Measurements from ENCODE around the gene EHMT1. TPM values are rescaled to one million over a fixed set of nuclear protein-coding genes. Genes with fewer than 3 reads are reported as not detected.

Gene EHMT1
- total and polyA plus RNA-seq, 2 of the 8 experiments (the other 6 are each of a cell fraction or from before 2014, with no cell fraction given), result 95.7 to 163 TPM

- 91% methylated on average over 6 of the region's 6 CpGs; no CpG with 5 or more reads in 1 of the 2 experiments for WGBS, 2 experiments (ENCODE audit: extremely low coverage in 1 of 2, insufficient coverage in 1 of 2, insufficient read length in 1 of 2, insufficient replicate concordance in 2 of 2, low coverage in 1 of 2, low lambda C conversion rate in 2 of 2, missing lambda C conversion rate in 1 of 2)
- no peak overlapping the region for H3K4me2 ChIP-seq (ENCODE audit: insufficient read depth in 1 of 2, low read depth in 2 of 2, low read length in 2 of 2)
- TF ChIP-seq, protein P1, sequence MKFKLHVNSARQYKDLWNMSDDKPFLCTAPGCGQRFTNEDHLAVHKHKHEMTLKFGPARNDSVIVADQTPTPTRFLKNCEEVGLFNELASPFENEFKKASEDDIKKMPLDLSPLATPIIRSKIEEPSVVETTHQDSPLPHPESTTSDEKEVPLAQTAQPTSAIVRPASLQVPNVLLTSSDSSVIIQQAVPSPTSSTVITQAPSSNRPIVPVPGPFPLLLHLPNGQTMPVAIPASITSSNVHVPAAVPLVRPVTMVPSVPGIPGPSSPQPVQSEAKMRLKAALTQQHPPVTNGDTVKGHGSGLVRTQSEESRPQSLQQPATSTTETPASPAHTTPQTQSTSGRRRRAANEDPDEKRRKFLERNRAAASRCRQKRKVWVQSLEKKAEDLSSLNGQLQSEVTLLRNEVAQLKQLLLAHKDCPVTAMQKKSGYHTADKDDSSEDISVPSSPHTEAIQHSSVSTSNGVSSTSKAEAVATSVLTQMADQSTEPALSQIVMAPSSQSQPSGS (IDR thresholded peaks at IDR 0.05; ENCODE audit: low read length), result no peak
- TF ChIP-seq CTBP2 (IDR thresholded peaks at IDR 0.05; ENCODE audit: borderline replicate concordance, insufficient read depth, insufficient read length, low read length), result no peak
- no peak for TF ChIP-seq RXRA (IDR thresholded peaks at IDR 0.05; ENCODE audit: insufficient read depth, low read depth, low read length)
- no peak for TF ChIP-seq SIRT6 (IDR thresholded peaks at IDR 0.05; ENCODE audit: low read length)
- no peak for TF ChIP-seq SIN3A (conservative IDR thresholded peaks at IDR 0.05 in 1 of 2, IDR thresholded peaks at IDR 0.05 in 1 of 2; ENCODE audit: low read depth in 1 of 2, low read length in 2 of 2)
- TF ChIP-seq KDM4A (IDR thresholded peaks at IDR 0.05; ENCODE audit: low read depth, low read length, severe bottlenecking), result no peak
- no peak for TF ChIP-seq PHF8 (conservative IDR thresholded peaks at IDR 0.05; ENCODE audit: low read depth, low read length)
- TF ChIP-seq RBBP5 (IDR thresholded peaks at IDR 0.05; ENCODE audit: borderline replicate concordance, low read depth, low read length), result no peak
- TF ChIP-seq BCL11A (IDR thresholded peaks at IDR 0.05; ENCODE audit: low read depth in 2 of 2, low read length in 2 of 2), result no peak
- no peak for TF ChIP-seq SAP30 (IDR thresholded peaks at IDR 0.05; ENCODE audit: insufficient read depth, insufficient replicate concordance, low read length)
- no peak for TF ChIP-seq SP1 (IDR thresholded peaks at IDR 0.05; ENCODE audit: low read depth, low read length)
- TF ChIP-seq JUND (IDR thresholded peaks at IDR 0.05; ENCODE audit: low read length), result no peak
These were observed 19.9 kb downstream of the EHMT1 start for GRCh38 chr9:137638680-137639079.

More at GRCh38 chr9:137638680-137639079, 19.9 kb downstream of the EHMT1 start:
- H4K91ac ChIP-seq (replicated peaks; ENCODE audit: insufficient read length, low read length), result no peak overlapping the region
- H2AFZ ChIP-seq (ENCODE audit: low read length), result no peak overlapping the region
- H3K79me2 ChIP-seq (ENCODE audit: control insufficient read depth in 1 of 2, insufficient read depth in 2 of 2, low read length in 2 of 2), result peaks cover 19 to 95% of the 10 kb centered on the region in 2 experiments
- no peak overlapping the region for H2BK12ac ChIP-seq (ENCODE audit: low read depth, low read length)
- POLR2A ChIA-PET (ENCODE audit: partially characterized antibody), result interaction anchor here (1.7 kb wide), 1 partner anchor 28 kb away, joined by 4 read pairs; no protein-coding TSS in a partner anchor
- no peak overlapping the region for H3K23ac ChIP-seq (ENCODE audit: insufficient read length)
- H3K23me2 ChIP-seq (ENCODE audit: low read depth, low read length), result no peaks in the 10 kb centered on the region
- H3K79me1 ChIP-seq (ENCODE audit: low read depth, low read length), result peaks cover 17% of the 10 kb centered on the region
- H3K4me1 ChIP-seq (replicated peaks in 1 of 4; ENCODE audit: control insufficient read depth in 3 of 4, insufficient read depth in 4 of 4, low read length in 3 of 4), result peaks cover 0 to 2% (median 0%) of the 10 kb centered on the region in 4 experiments; a peak in 1 of 7 replicates
- FAIRE-seq (no peak), DNase-seq (ENCODE audit: low read depth in 1 of 2, low spot score in 2 of 2) (no peak)
- no peaks in the 10 kb centered on the region for H3K9me3 ChIP-seq (ENCODE audit: insufficient read depth in 2 of 2, low read depth in 1 of 2, low read length in 1 of 2)
- no peak overlapping the region for H2BK120ac ChIP-seq (replicated peaks; ENCODE audit: low read depth, low read length)
- no peak overlapping the region for H2BK5ac ChIP-seq (ENCODE audit: low read depth, low read length)
- no peak overlapping the region for H3K27ac ChIP-seq (ENCODE audit: low read depth, low read length)
- H2BK15ac ChIP-seq (ENCODE audit: low read length), result no peak overlapping the region
- no peak overlapping the region for H2BK20ac ChIP-seq (ENCODE audit: low read length)
- H4K20me1 ChIP-seq (replicated peaks in 1 of 2; ENCODE audit: control insufficient read depth in 1 of 2, insufficient read depth in 2 of 2, low read length in 2 of 2), result peaks cover 4 to 18% of the 10 kb centered on the region in 2 experiments
- H3K18ac ChIP-seq (ENCODE audit: extremely low read depth, low read length), result no peak overlapping the region
- H3K27me3 ChIP-seq (replicated peaks in 1 of 4; ENCODE audit: control insufficient read depth in 3 of 4, extremely low read depth in 1 of 4, insufficient read depth in 3 of 4, low read length in 3 of 4), result no peaks in the 10 kb centered on the region
- no peak overlapping the region for H3K14ac ChIP-seq (ENCODE audit: insufficient read length)
- no peak overlapping the region for H3K4me3 ChIP-seq (ENCODE audit: extremely low read depth in 1 of 4, insufficient read depth in 2 of 4, low read depth in 3 of 4, low read length in 4 of 4)
- H2AK5ac ChIP-seq (ENCODE audit: low read depth, low read length), result no peak overlapping the region
- H3K4ac ChIP-seq (replicated peaks; ENCODE audit: insufficient read length, low read depth, low read length), result no peak overlapping the region
- H4K5ac ChIP-seq (ENCODE audit: insufficient read length, low read depth, low read length), result no peak overlapping the region
- peaks cover 0 to 7% (median 0%) of the 10 kb centered on the region in 4 experiments; a peak in 2 of 8 replicates for H3K36me3 ChIP-seq (ENCODE audit: control insufficient read depth in 2 of 4, insufficient read depth in 4 of 4, low read length in 3 of 4)
- H3K9ac ChIP-seq (replicated peaks in 1 of 4; ENCODE audit: extremely low read depth in 1 of 4, low read depth in 3 of 4, low read length in 3 of 4), result no peak overlapping the region
- no peak overlapping the region for H4K8ac ChIP-seq (ENCODE audit: extremely low read depth, insufficient read depth, low read length)
- no peak overlapping the region for H3K56ac ChIP-seq (replicated peaks; ENCODE audit: insufficient read length, low read depth, low read length)
- CTCF ChIA-PET (ENCODE audit: partially characterized antibody), result no interaction called here

Data from H1 (cell line).